Measurements from ENCODE around the gene MICB. TPM values are rescaled to one million over a fixed set of nuclear protein-coding genes. Genes with fewer than 3 reads are reported as not detected.
A peak's percentile ranks its signal among the peaks of the same experiment; 100 is the strongest.

Gene MICB
- total and polyA plus RNA-seq, 9 of the 15 experiments (the other 6 are each of a cell fraction or from before 2014, with no cell fraction given): 13.3 to 34.5 (median 19.8) TPM

- 0 out of 2 replicates have a peak, but pooled peaks have one; percentile 14 for TF ChIP-seq ZBTB26 (CRISPR knock-in tag; IDR thresholded peaks at IDR 0.05)
- TF ChIP-seq NUFIP1 (IDR thresholded peaks at IDR 0.05; ENCODE audit: partially characterized antibody): no peak
- no peak for TF ChIP-seq GABPB2 (CRISPR knock-in tag; conservative IDR thresholded peaks at IDR 0.05)
- TF ChIP-seq LEF1 (IDR thresholded peaks at IDR 0.05): peak; percentile 71
- TF ChIP-seq ZNF592 (IDR thresholded peaks at IDR 0.05): peak; percentile 62; the same call in 1 of the 2 replicates
- TF ChIP-seq BCL6 (CRISPR knock-in tag; IDR thresholded peaks at IDR 0.05): no peak
- peak; percentile 63 for TF ChIP-seq NEUROD1 (IDR thresholded peaks at IDR 0.05; ENCODE audit: borderline replicate concordance, low read depth, low read length, partially characterized antibody)
- no peak for TF ChIP-seq TAF7 (tag; IDR thresholded peaks at IDR 0.05)
- TF ChIP-seq ZNF77 (CRISPR knock-in tag; IDR thresholded peaks at IDR 0.05): no peak
- 0 out of 2 replicates have a peak, but pooled peaks have one; percentile 40 for TF ChIP-seq HMG20B (CRISPR knock-in tag; IDR thresholded peaks at IDR 0.05)
- TF ChIP-seq DPF2 (IDR thresholded peaks at IDR 0.05): peak; percentile 79
- TF ChIP-seq MCM3 (IDR thresholded peaks at IDR 0.05): no peak
- TF ChIP-seq MAX (CRISPR knock-in tag; IDR thresholded peaks at IDR 0.05): no peak
- TF ChIP-seq CREB5 (CRISPR knock-in tag; IDR thresholded peaks at IDR 0.05): no peak
- no peak for TF ChIP-seq SRSF3 (IDR thresholded peaks at IDR 0.05; ENCODE audit: insufficient read depth, low read length)
- TF ChIP-seq HDAC3 (IDR thresholded peaks at IDR 0.05; ENCODE audit: borderline replicate concordance, partially characterized antibody): peak; percentile 62
- TF ChIP-seq RCOR1 (IDR thresholded peaks at IDR 0.05; ENCODE audit: borderline replicate concordance in 1 of 2, low read depth in 2 of 2, low read length in 2 of 2): peak in 1 of 2 experiments; percentile 84; a peak in 1 of 4 replicates
- no peak for TF ChIP-seq FIP1L1 (IDR thresholded peaks at IDR 0.05; ENCODE audit: low read depth, low read length, poor library complexity, severe bottlenecking)
- peak; percentile 38 for TF ChIP-seq E2F8 (IDR thresholded peaks at IDR 0.05; ENCODE audit: low read depth, partially characterized antibody)
These were observed 62.2 kb downstream of the MICB start (continued) for GRCh38 chr6:31559958-31560696.

Measured in K562 (cell line).